AG09309 (cell line): ENCODE data around the gene MYMK.
"Not testable (repeated sequence)": the region's sequence is repeated elsewhere in the genome, so short reads cannot be mapped to it uniquely, and the experiment has no call there.

Experiments
- DNase-seq: peaks from one replicate; pipeline ENCODE4 v3.0.0-alpha.2; 2010; ENCODE audit warnings: low read depth
- H3K4me3 ChIP-seq: 2 replicates; pipeline ENCODE4 v1.5.1; 2011; ENCODE audit warnings: mild to moderate bottlenecking, low read depth, low read length, moderate library complexity; ENCODE audit not compliant: control insufficient read depth
- CTCF ChIP-seq: IDR thresholded peaks from 2 replicates; pipeline ENCODE4 v1.5.1; 2011; ENCODE audit warnings: mild to moderate bottlenecking, low read depth, low read length, inconsistent platforms; ENCODE audit not compliant: insufficient read depth, control insufficient read depth; ENCODE audit errors: missing control alignments

Gene MYMK

GRCh38 chr9:133569891-133570690 lies 45.3 kb upstream of the MYMK start:
- H3K4me3 ChIP-seq = no peak overlapping the region
- no peak for DNase-seq
- TF ChIP-seq CTCF = no peak

- no peak for TF ChIP-seq CTCF
- no peak overlapping the region for H3K4me3 ChIP-seq
- no peak for DNase-seq
These were observed 44.5 kb upstream of the MYMK start for GRCh38 chr9:133569121-133569785.

GRCh38 chr9:133568186-133568585 lies 43.4 kb upstream of the MYMK start:
- no peak for DNase-seq
- H3K4me3 ChIP-seq = no peak overlapping the region
- no peak for TF ChIP-seq CTCF

GRCh38 chr9:133566817-133567216 lies 42.1 kb upstream of the MYMK start:
- no peak for TF ChIP-seq CTCF
- no peak for DNase-seq
- no peak overlapping the region for H3K4me3 ChIP-seq

GRCh38 chr9:133566382-133566781 lies 41.6 kb upstream of the MYMK start:
- DNase-seq = no peak
- TF ChIP-seq CTCF = no peak
- no peak overlapping the region for H3K4me3 ChIP-seq

- no peak overlapping the region for H3K4me3 ChIP-seq
- no peak for DNase-seq
- TF ChIP-seq CTCF = no peak
These were observed 39.8 kb upstream of the MYMK start for GRCh38 chr9:133564451-133565116.

- H3K4me3 ChIP-seq, DNase-seq: not testable (repeated sequence)
These were observed 39.1 kb upstream of the MYMK start for GRCh38 chr9:133563814-133564213.
